ENCODE data around the gene IFI27L2. TPM values are rescaled to one million over a fixed set of nuclear protein-coding genes. Genes with fewer than 3 reads are reported as not detected.

The IFI27L2 gene
- total RNA-seq, 1 donor from 2014 or later: 30.4 TPM

DNA sequence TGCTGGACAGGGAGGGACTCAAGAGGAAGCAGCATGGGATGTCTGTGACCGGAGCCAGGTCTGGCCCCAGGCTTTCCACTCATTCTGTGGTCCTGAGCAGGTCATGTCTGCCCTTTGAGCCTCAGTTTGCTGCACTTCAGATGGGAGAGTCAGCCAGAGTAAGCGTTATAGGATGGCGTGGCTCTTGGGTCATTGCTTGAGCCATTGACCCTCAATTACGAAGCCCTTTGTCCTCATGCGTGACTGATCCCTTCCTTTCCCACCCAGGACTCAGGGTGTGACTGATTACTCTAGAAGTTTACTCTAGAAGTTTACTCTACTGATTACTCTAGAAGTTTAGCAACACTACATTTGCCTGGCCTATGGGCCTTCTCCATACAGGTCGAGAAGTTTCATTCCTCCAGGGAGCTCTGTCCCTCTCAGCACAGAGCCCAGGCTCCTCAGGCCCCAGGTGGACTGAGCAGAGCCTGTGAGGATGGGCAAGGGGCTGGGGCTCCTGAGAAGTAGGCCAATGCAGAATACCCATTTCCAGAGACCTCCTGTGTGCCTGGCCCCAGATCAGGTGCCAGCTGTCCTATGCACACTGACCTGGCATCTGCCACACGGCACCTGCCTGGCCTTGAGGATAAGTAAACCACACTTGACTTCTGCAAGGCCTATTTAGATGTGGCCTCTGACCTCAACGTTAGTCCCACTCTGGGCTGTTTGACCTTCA is 26.5 kb downstream of the IFI27L2 start:
- no peak for DNase-seq (ENCODE audit: low read depth, low spot score)

DNA sequence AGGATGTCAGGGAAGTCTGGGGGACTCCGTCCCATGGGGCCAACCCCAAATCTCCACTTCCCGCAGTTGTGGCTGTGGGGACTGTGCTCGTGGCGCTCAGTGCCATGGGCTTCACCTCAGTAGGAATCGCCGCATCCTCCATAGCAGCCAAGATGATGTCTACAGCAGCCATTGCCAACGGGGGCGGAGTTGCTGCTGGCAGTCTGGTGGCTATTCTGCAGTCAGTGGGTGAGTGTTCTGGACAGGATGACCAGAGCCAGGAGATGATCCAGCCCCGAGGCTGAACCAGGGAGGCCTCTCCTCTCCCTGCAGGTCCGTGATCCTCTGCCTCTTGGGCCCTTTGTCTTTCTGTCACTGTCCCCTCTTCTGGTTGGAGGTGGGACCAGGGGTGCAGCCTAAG is 27.7 kb downstream of the IFI27L2 start:
- peaks cover 9% of the 10 kb centered on the region for H3K36me3 Mint-ChIP-seq (ENCODE audit: low read depth)
- TF ChIP-seq, protein P1, sequence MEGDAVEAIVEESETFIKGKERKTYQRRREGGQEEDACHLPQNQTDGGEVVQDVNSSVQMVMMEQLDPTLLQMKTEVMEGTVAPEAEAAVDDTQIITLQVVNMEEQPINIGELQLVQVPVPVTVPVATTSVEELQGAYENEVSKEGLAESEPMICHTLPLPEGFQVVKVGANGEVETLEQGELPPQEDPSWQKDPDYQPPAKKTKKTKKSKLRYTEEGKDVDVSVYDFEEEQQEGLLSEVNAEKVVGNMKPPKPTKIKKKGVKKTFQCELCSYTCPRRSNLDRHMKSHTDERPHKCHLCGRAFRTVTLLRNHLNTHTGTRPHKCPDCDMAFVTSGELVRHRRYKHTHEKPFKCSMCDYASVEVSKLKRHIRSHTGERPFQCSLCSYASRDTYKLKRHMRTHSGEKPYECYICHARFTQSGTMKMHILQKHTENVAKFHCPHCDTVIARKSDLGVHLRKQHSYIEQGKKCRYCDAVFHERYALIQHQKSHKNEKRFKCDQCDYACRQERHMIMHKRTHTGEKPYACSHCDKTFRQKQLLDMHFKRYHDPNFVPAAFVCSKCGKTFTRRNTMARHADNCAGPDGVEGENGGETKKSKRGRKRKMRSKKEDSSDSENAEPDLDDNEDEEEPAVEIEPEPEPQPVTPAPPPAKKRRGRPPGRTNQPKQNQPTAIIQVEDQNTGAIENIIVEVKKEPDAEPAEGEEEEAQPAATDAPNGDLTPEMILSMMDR (conservative IDR thresholded peaks at IDR 0.05): no peak

More for the DNA sequence above, 26.5 kb downstream of the IFI27L2 start:
- Mint-ChIP-seq H3K9me3 (no peaks in the 10 kb centered on the region), H3K27me3 (ENCODE audit: low read depth) (no peaks in the 10 kb centered on the region), H3K4me1 (no peaks in the 10 kb centered on the region), H3K27ac (ENCODE audit: unreplicated experiment) (no peak overlapping the region), H3K4me3 (no peak overlapping the region), H3K36me3 (ENCODE audit: low read depth) (peaks cover 11% of the 10 kb centered on the region)
- TF ChIP-seq, protein P1 (conservative IDR thresholded peaks at IDR 0.05): no peak

DNA sequence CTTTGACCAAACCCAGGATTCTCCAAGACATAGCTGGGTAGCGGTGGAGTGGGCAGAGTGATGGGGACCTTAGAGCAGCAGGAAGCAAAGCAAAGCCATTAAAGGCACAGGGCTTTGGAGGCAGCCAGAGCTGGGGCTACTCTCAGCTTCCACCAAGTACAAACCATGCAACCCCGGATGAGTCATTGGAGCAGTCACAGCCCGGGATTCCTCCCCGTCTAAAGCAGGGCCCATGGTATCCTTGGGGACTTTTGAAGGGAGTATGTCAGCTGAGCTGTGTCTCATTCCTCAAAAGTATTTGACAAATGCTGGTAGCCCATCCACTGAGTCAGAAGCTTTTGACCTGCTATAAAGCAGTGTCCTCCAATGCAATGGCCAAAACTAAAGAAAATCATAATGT is 28.6 kb downstream of the IFI27L2 start:
- H3K27me3 Mint-ChIP-seq (ENCODE audit: low read depth): no peaks in the 10 kb centered on the region
- peaks cover 9% of the 10 kb centered on the region for H3K36me3 Mint-ChIP-seq (ENCODE audit: low read depth)
- H3K9me3 Mint-ChIP-seq: no peaks in the 10 kb centered on the region
- no peak overlapping the region for H3K4me3 Mint-ChIP-seq
- no peak for DNase-seq (ENCODE audit: low read depth, low spot score)
- TF ChIP-seq, protein P1 (conservative IDR thresholded peaks at IDR 0.05): no peak
- no peak overlapping the region for H3K27ac Mint-ChIP-seq (ENCODE audit: unreplicated experiment)
- H3K4me1 Mint-ChIP-seq: no peaks in the 10 kb centered on the region

More for the DNA sequence above, 27.7 kb downstream of the IFI27L2 start:
- Mint-ChIP-seq H3K27me3 (ENCODE audit: low read depth) (no peaks in the 10 kb centered on the region), H3K4me3 (no peak overlapping the region), H3K4me1 (no peaks in the 10 kb centered on the region), H3K9me3 (no peaks in the 10 kb centered on the region), H3K27ac (ENCODE audit: unreplicated experiment) (peak overlapping the region; percentile 27)
- DNase-seq (ENCODE audit: low read depth, low spot score): no peak

DNA sequence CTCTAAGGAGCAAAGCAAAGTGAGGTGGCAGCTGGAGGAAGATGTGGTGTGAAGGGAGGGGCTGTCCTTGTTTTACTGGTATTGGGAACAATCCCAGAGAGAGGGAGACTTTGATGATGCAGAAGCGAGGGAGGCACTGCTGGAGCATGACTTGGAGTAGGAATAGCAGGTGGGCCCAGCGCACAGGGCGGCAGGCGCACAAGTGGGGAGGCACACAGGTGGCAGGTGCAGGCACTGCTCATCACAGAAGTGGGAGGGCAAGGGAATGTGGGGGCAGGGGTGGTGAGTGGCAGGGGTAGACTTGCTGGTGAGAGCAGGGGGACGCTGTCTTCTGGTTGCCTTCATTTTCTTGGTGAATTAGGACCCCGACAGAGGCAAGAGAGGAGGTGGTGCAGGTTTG is 30.4 kb downstream of the IFI27L2 start:
- Mint-ChIP-seq H3K4me3 (no peak overlapping the region), H3K27ac (ENCODE audit: unreplicated experiment) (peak overlapping the region; percentile 16), H3K27me3 (ENCODE audit: low read depth) (no peaks in the 10 kb centered on the region), H3K9me3 (no peaks in the 10 kb centered on the region), H3K4me1 (no peaks in the 10 kb centered on the region), H3K36me3 (ENCODE audit: low read depth) (peaks cover 9% of the 10 kb centered on the region)
- no peak for DNase-seq (ENCODE audit: low read depth, low spot score)
- TF ChIP-seq, protein P1 (conservative IDR thresholded peaks at IDR 0.05): no peak

DNA sequence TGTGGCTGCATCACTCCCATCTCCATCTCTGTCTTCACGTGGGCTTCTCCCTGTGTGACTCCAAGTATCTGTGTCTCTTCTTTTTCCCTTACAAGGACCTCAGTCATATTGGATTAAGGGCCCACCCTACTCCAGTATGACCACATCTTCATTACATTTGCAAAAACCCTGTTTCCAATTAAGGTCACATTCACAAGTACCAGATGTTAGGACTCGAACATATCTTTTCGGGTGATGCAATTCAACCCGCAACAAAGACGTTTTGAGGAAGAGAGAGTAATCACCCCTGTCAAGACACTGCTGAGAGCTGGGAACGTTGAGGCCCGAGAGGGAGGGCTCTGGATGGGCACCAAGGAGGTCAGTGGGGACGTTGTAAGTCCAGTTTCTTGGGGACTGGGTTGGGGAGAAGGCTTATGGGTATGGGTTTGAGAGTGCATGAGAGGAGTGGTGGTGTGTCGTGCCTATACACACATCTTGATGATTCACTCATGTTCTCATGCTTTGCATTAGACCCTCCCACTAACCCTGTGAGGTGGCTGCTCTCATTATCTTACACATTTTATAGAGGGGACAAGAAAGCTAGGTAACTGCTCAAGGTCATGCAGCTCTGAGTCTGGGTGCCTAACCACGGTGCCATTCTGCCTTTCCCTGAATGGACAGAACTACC is 30.9 kb downstream of the IFI27L2 start:
- H3K27ac Mint-ChIP-seq (ENCODE audit: unreplicated experiment): peak overlapping the region; percentile 16
- DNase-seq (ENCODE audit: low read depth, low spot score): no peak
- peaks cover 9% of the 10 kb centered on the region for H3K36me3 Mint-ChIP-seq (ENCODE audit: low read depth)
- TF ChIP-seq, protein P1 (conservative IDR thresholded peaks at IDR 0.05): no peak
- no peaks in the 10 kb centered on the region for H3K4me1 Mint-ChIP-seq
- H3K27me3 Mint-ChIP-seq (ENCODE audit: low read depth): no peaks in the 10 kb centered on the region
- H3K4me3 Mint-ChIP-seq: no peak overlapping the region
- no peaks in the 10 kb centered on the region for H3K9me3 Mint-ChIP-seq
